GM12891 (cell line): ENCODE data around the gene LCE1F. TPM values are rescaled to one million over a fixed set of nuclear protein-coding genes. Genes with fewer than 3 reads are reported as not detected.

Experiments used
- DNase-seq: peaks from one replicate; pipeline ENCODE4 v3.0.0; 2011; ENCODE audit warnings: low spot score; ENCODE audit not compliant: insufficient read length
- FAIRE-seq: peaks from 2 replicates; lab custom pipeline; 2011; peaks lifted over from hg19 to GRCh38; lab: Jason Lieb, UNC
- PAX5 ChIP-seq: IDR thresholded peaks from 2 replicates; pipeline ENCODE4 v1.6.1; 2011; ENCODE audit warnings: low read length, moderate library complexity, mild to moderate bottlenecking; ENCODE audit not compliant: insufficient read depth, severe bottlenecking
- POLR2A ChIP-seq: IDR thresholded peaks from 2 replicates; pipeline ENCODE4 v1.6.1; 2011; ENCODE audit warnings: low read depth, low read length, control low read depth
- POLR2AphosphoS5 ChIP-seq: IDR thresholded peaks from 2 replicates; pipeline ENCODE4 v1.6.1; 2011; ENCODE audit warnings: low read depth, low read length, control low read depth
- POU2F2 ChIP-seq: IDR thresholded peaks from 2 replicates; pipeline ENCODE4 v1.6.1; 2011; ENCODE audit warnings: low read depth, mild to moderate bottlenecking, control low read depth, low read length, moderate library complexity
- SPI1 ChIP-seq: IDR thresholded peaks from 2 replicates; pipeline ENCODE4 v1.6.1; 2011; ENCODE audit warnings: low read depth, low read length, control low read depth
- TAF1 ChIP-seq: IDR thresholded peaks from 2 replicates; pipeline ENCODE4 v1.6.1; 2011; ENCODE audit warnings: low read depth, low read length, control low read depth
- polyA plus RNA-seq: library from polyadenylated mRNA; unstranded; fragments of >200 nt; gene quantifications from one replicate; pipeline ENCODE4 v1.2.1, GENCODE V29; 2012; ENCODE audit warnings: low read depth, missing spikeins, inconsistent platforms; ENCODE audit not compliant: missing spikeins

LCE1F gene, protein sequence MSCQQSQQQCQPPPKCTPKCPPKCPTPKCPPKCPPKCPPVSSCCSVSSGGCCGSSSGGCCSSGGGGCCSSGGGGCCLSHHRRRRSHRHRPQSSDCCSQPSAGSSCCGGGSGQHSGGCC
- polyA plus RNA-seq: not detected

DNA sequence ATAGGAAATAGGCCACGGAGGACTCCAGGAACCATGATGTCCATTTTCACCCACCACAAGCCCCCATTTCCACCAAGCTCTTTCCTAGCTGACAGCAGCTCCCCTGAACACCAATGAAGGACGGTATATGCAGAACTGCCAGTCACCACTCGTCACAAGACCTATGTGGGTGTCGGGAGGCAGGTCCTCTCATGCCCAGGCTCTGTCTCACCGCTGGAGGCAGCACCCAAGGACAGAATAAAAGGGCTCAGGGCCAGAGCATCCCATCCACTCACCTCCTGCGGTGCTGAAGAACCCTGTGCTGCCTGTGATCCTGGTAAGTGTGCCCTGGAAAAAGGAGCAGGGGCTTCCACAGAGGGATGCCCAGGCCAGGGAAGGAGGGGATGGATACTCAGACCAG lies at the start of gene LCE1F:
LCE1F (plus strand) TSS at position 266 of the 400 bp plus-strand sequence. CDS start 1,232 bp downstream, outside the sequence.
- DNase-seq: no peak
- FAIRE-seq: no peak
- TF ChIP-seq POLR2AphosphoS5 (no peak), POLR2A (no peak), TAF1 (no peak), POU2F2 (no peak), PAX5 (no peak), SPI1 (no peak)

DNA sequence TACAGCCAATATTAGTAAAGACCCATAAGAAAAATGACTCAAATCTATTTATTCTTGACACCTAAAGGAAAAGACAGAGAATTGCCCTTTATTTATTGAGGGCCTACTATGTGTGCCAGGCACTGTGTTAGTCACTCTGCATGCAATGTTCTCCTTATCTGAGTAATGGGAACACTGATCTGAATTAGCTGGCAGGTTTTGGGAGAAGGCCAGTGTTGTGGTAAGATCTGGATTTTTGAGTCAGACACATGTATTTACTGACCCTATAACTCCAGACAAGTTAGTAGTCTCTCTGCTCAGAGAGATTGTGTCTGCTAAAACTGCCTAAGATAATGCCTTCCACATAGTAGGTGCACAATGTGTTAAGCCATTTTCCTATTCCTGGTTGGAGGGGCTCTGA lies 49.7 kb upstream of the LCE1F start:
- FAIRE-seq: no peak
- DNase-seq: no peak
- TF ChIP-seq TAF1: no peak
- no peak for TF ChIP-seq SPI1
- no peak for TF ChIP-seq POLR2A
- no peak for TF ChIP-seq PAX5
- TF ChIP-seq POLR2AphosphoS5: no peak
- TF ChIP-seq POU2F2: no peak

DNA sequence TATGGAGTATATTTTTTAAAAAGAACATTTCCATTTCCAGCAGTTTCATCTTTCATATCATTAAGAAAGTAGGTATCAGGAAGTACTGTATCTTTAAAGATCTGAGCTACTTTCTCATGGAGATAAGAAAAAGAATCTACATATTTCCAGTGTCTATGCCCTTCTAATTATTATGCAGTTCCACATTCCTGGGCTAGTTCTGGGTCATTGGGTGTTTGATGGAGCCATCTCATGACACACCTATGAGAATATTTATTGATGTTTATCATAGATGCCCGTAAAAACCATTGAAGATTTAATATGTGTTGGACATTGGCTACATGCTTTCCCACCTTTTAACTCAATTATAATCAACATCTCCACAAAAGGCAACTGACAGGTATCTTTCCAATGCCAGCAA lies 46.0 kb upstream of the LCE1F start:
- no peak for TF ChIP-seq POU2F2
- no peak for TF ChIP-seq POLR2AphosphoS5
- no peak for TF ChIP-seq POLR2A
- TF ChIP-seq TAF1: no peak
- no peak for TF ChIP-seq SPI1
- no peak for TF ChIP-seq PAX5
- DNase-seq: no peak
- FAIRE-seq: no peak

DNA sequence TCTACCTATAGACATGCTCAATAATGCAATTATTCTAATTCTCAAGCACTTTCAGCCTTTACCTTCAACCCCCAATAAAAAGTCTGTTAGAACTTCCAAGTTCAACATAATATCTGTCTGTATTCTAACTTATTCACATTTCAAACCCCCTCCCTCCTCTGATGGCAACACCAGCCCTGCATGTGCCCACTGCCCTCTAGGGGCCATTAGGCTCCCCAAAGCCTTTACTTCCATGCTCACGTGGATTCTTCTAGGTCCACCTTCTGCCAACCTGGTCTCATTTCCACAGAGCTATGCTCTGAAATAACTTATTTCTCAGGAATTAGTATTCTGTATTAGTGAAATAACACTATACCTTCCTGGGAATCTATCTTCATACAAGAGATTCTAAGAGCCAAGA lies 39.3 kb upstream of the LCE1F start:
- FAIRE-seq (no peak), DNase-seq (no peak)
- TF ChIP-seq PAX5 (no peak), SPI1 (no peak), TAF1 (no peak), POLR2AphosphoS5 (no peak), POU2F2 (no peak), POLR2A (no peak)

DNA sequence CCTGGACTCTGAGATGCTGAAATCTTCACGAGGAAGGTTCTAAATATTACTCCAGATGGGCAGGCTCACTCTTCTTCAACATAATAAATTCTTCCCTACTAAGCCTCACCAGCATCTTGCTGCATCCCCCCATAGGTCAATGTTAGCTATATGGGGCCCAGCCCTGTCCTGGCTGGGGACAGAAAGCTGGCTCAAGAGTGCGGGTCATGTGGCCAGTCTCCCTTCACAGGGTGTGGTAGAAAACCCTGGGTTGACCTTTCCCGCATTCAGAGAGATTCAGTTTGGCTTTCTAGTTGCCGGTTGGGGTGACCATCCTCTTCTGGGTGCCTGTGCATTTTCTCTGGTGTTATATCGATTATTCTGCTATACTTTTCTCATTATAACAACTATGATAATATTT lies 36.9 kb upstream of the LCE1F start:
- no peak for TF ChIP-seq TAF1
- no peak for TF ChIP-seq POU2F2
- no peak for TF ChIP-seq POLR2A
- TF ChIP-seq SPI1: no peak
- no peak for TF ChIP-seq PAX5
- no peak for TF ChIP-seq POLR2AphosphoS5
- FAIRE-seq (no peak), DNase-seq (no peak)

DNA sequence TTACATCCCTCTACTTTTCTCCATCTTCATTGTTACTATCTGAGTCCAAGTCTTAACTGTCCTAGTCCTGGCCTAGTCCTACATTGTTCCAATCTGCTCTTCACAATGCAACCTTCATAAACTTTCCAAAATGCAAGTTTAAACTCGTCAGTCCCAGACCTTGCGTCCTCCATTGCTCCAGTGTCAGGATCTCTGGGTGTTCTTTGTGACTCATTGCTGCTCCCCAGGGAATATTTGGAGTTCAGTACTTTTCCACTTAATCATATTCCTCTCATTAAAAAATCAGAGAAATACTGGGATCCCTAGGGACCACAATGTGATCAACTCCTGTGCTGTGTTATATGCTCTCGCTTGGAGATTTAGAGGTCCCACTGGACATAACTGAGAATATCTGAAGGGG lies 35.1 kb upstream of the LCE1F start:
- FAIRE-seq: no peak

DNA sequence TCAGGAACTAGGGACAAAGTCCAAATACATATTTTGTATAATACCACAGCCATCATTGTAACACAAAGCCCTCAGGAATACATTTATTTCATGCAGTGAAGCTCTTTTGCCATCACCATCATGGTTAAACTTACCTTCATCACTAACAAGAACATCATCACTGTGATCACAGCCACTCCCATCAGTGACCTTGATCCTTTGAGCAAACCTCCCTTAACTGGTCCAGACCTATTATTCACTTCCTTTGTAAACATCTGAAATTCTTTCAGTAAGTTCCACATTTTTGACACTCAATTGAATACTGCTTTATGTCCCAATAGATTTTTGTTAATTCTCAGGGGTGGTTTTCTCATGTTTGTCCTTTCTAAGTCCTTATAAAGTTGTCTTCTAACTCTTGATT lies 33.3 kb upstream of the LCE1F start:
- FAIRE-seq: no peak
- DNase-seq: no peak
- TF ChIP-seq POLR2AphosphoS5 (no peak), PAX5 (no peak), SPI1 (no peak), POU2F2 (no peak), TAF1 (no peak), POLR2A (no peak)

More for the DNA sequence above, 35.1 kb upstream of the LCE1F start:
- no peak for DNase-seq
- no peak for TF ChIP-seq TAF1

DNA sequence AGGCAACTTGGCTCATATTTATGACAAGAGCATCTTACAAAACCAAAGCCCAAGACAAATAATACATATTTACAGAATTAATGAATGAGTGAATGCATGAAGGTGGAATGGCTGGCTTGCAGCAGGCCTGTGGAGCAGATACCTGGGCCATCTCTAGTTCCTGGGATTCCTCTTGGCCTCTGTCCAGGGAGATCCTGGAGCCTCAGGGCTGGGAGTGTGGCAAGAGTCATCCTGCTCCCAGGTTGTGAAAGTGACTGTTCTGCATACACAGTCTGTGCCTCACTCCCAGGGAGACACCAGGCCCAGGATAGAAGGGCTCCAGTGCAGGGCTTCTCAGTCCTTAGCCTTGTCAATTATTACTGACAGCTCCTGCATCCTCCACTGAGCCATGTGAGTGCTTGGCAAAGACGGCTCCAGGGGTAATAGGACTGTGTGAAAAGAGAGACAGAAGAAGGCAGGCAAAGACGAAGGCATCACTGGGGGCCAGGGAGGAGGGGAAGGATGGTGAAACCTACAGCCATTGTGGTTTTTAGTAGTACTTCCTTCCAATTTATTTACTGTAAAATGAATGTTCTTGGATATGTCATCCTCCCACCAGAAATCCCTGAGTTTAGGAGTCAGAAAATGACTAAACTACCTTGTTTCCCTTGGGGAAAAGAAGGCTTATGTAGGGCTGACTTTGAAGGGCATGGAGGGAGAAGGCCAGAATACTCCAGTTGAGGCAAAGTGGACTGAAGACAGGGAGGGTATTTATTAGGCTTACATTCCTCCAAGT lies 31.4 kb upstream of the LCE1F start:
- TF ChIP-seq PAX5 (no peak), POU2F2 (no peak), POLR2A (no peak), TAF1 (no peak), SPI1 (no peak), POLR2AphosphoS5 (no peak)
- DNase-seq (no peak), FAIRE-seq (no peak)

DNA sequence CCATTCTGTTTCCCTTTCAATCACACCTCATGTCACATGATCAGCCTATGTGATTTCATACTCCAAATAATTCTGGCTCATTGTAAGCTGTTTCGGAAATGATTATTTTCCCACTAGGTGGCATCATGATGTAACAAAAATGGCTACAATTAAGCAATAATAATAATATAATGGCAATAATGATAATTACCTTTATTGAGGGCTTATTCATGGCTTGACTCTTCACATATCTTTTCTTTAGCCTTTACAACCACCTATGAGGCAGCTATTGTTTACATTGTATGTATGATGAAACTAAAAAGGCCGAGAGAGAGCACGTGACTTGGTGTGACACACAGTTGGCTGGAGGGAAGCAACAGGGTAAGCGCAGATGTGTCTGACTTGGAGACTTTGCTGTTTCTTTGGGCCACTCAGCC lies 29.6 kb upstream of the LCE1F start:
- no peak for FAIRE-seq
- no peak for DNase-seq
- TF ChIP-seq SPI1 (no peak), POLR2AphosphoS5 (no peak), POU2F2 (no peak), POLR2A (no peak), TAF1 (no peak), PAX5 (no peak)
